RWPE2 (cell line): ENCODE results near the gene LRRC8E.

Experiments used
- ATAC-seq: fragments of 200-7000 bp; cut with Tn5 transposase; 3 replicates; pipeline ENCODE4 v1.9.1; 2021; ENCODE audit warnings: low read depth
- DNase-seq: peaks from one replicate; pipeline ENCODE4 v3.0.0-alpha.2; 2020; ENCODE audit warnings: low spot score
- H3K27ac ChIP-seq: fragments of 450-650 bp; 2 replicates; pipeline ENCODE4 v1.5.1; 2017; ENCODE audit warnings: mild to moderate bottlenecking; ENCODE audit not compliant: poor library complexity, severe bottlenecking
- H3K27me3 ChIP-seq: fragments of 250-450 bp; sonication (Bioruptor Pico); 2 replicates; pipeline ENCODE4 v1.5.1; 2021; ENCODE audit warnings: mild to moderate bottlenecking, moderate library complexity; ENCODE audit not compliant: insufficient read depth, poor library complexity, severe bottlenecking
- H3K36me3 ChIP-seq: fragments of 250-450 bp; sonication (Bioruptor Pico); 2 replicates; pipeline ENCODE4 v1.5.1; 2020; ENCODE audit warnings: low read depth, mild to moderate bottlenecking, moderate library complexity
- H3K4me1 ChIP-seq: fragments of 250-450 bp; sonication (Bioruptor Pico); 2 replicates; pipeline ENCODE4 v1.5.1; 2021; ENCODE audit warnings: mild to moderate bottlenecking, moderate library complexity; ENCODE audit not compliant: insufficient read depth, poor library complexity, severe bottlenecking
- H3K4me3 ChIP-seq: fragments of 250-450 bp; sonication (Bioruptor Pico); 2 replicates; pipeline ENCODE4 v1.5.1; 2021; ENCODE audit warnings: mild to moderate bottlenecking, moderate library complexity; ENCODE audit not compliant: severe bottlenecking
- H3K9me3 ChIP-seq: fragments of 250-450 bp; sonication (Bioruptor Pico); 2 replicates; pipeline ENCODE4 v1.5.1; 2021; ENCODE audit warnings: mild to moderate bottlenecking, moderate library complexity; ENCODE audit not compliant: severe bottlenecking
- CTCF ChIP-seq: fragments of 450-650 bp; IDR thresholded peaks from one replicate; pipeline ENCODE4 v1.5.1; 2017; ENCODE audit warnings: mild to moderate bottlenecking, moderate library complexity; ENCODE audit not compliant: poor library complexity, severe bottlenecking

Gene LRRC8E

GRCh38 chr19:7883105-7883504 lies 5.2 kb upstream of the LRRC8E start:
- Histone ChIP-seq H3K4me1 (no peaks in the 10 kb centered on the region), H3K27ac (no peak overlapping the region), H3K4me3 (no peak overlapping the region), H3K27me3 (no peaks in the 10 kb centered on the region), H3K9me3 (no peaks in the 10 kb centered on the region), H3K36me3 (no peaks in the 10 kb centered on the region)
- ATAC-seq (peak; percentile 23; the same call in 1 of the 3 replicates), DNase-seq (no peak)
- TF ChIP-seq CTCF = no peak

- DNase-seq = no peak
These were observed 4.3 kb upstream of the LRRC8E start for GRCh38 chr19:7883796-7884570.

GRCh38 chr19:7885818-7886217 lies 2.5 kb upstream of the LRRC8E start:
- Histone ChIP-seq H3K36me3 (no peaks in the 10 kb centered on the region), H3K27me3 (no peaks in the 10 kb centered on the region), H3K27ac (no peak overlapping the region), H3K9me3 (no peaks in the 10 kb centered on the region), H3K4me1 (no peaks in the 10 kb centered on the region), H3K4me3 (no peak overlapping the region)
- ATAC-seq (no peak), DNase-seq (no peak)
- no peak for TF ChIP-seq CTCF

More at GRCh38 chr19:7883796-7884570, 4.3 kb upstream of the LRRC8E start:
- no peak overlapping the region for H3K4me3 ChIP-seq
- H3K27ac ChIP-seq = no peak overlapping the region
- no peak for ATAC-seq
- no peak for TF ChIP-seq CTCF
- no peaks in the 10 kb centered on the region for H3K36me3 ChIP-seq
- no peaks in the 10 kb centered on the region for H3K4me1 ChIP-seq
- no peaks in the 10 kb centered on the region for H3K9me3 ChIP-seq
- no peaks in the 10 kb centered on the region for H3K27me3 ChIP-seq

- H3K4me1 ChIP-seq = no peaks in the 10 kb centered on the region
- DNase-seq (no peak), ATAC-seq (no peak)
- no peak overlapping the region for H3K27ac ChIP-seq
- TF ChIP-seq CTCF = no peak
- H3K4me3 ChIP-seq = no peak overlapping the region
- no peaks in the 10 kb centered on the region for H3K27me3 ChIP-seq
- H3K36me3 ChIP-seq = no peaks in the 10 kb centered on the region
- no peaks in the 10 kb centered on the region for H3K9me3 ChIP-seq
These were observed 734 bp upstream of the LRRC8E start for GRCh38 chr19:7887408-7888144.
